K562 (cell line): Measurements from ENCODE around the gene NIFK.

Source experiments
- BDP1 ChIP-seq: IDR thresholded peaks from 3 replicates; pipeline ENCODE4 v1.6.1; 2011; ENCODE audit not compliant: insufficient read length, insufficient read depth
- ELF1 ChIP-seq: fragments of 200-800 bp; sonication (Bioruptor generic); IDR thresholded peaks from 2 replicates; pipeline ENCODE4 v1.6.1; 2016; ENCODE audit warnings: missing genetic modification characterization, missing compliant biosample characterization
- EP300 ChIP-seq: IDR thresholded peaks from 2 replicates; pipeline ENCODE4 v1.6.1; 2012; ENCODE audit warnings: low read length, improper control_type of control experiment
- FOXM1 ChIP-seq, 2 experiments: fragments of 450-650 bp in 1 of 2; sonication (generic) in 1 of 2; formaldehyde crosslinking in 1 of 2; IDR thresholded peaks; 2 replicates each; pipeline versions ENCODE4 v1.6.1 to v1.9.0; 2017 to 2022; ENCODE audit warnings: low read depth in 2 of 2, mild to moderate bottlenecking in 2 of 2, missing genetic modification reagents in 1 of 2, moderate library complexity in 1 of 2
- HDAC1 ChIP-seq, 2 experiments: fragments of 450-650 bp; IDR thresholded peaks; 2 replicates each; pipeline ENCODE4 v1.6.1; 2016 to 2017; ENCODE audit warnings: inconsistent platforms in 1 of 2, mild to moderate bottlenecking in 1 of 2, moderate library complexity in 1 of 2
- L3MBTL2 ChIP-seq: fragments of 450-650 bp; IDR thresholded peaks from 2 replicates; pipeline ENCODE4 v1.6.1; 2016; ENCODE audit warnings: mild to moderate bottlenecking, moderate library complexity
- PHF8 ChIP-seq: fragments of 200-600 bp; sonication (generic); IDR thresholded peaks from 2 replicates; pipeline ENCODE4 v1.6.1; 2012; ENCODE audit warnings: mixed run types, mild to moderate bottlenecking, inconsistent platforms, low read length, moderate library complexity, borderline replicate concordance
- RFX5 ChIP-seq: IDR thresholded peaks from 2 replicates; pipeline ENCODE4 v1.6.1; 2011; ENCODE audit warnings: low read depth, mild to moderate bottlenecking, improper control_type of control experiment, low read length
- TCF7 ChIP-seq: sonication (generic); IDR thresholded peaks from 2 replicates; pipeline ENCODE4 v1.6.1; 2016; ENCODE audit warnings: antibody characterized with exemption, borderline replicate concordance
- TF ChIP-seq, protein P1 (sequence below), 3 experiments: IDR thresholded peaks in 2 of 3; conservative IDR thresholded peaks in 1 of 3; 2 replicates each; pipeline ENCODE4 v1.5.1; 2011 to 2012; ENCODE audit warnings: low read length in 3 of 3, mild to moderate bottlenecking in 3 of 3, control low read depth in 2 of 3, improper control_type of control experiment in 1 of 3, inconsistent platforms in 1 of 3, low read depth in 1 of 3, mixed read lengths in 1 of 3, moderate library complexity in 1 of 3; ENCODE audit not compliant: insufficient read depth in 2 of 3

DNA sequence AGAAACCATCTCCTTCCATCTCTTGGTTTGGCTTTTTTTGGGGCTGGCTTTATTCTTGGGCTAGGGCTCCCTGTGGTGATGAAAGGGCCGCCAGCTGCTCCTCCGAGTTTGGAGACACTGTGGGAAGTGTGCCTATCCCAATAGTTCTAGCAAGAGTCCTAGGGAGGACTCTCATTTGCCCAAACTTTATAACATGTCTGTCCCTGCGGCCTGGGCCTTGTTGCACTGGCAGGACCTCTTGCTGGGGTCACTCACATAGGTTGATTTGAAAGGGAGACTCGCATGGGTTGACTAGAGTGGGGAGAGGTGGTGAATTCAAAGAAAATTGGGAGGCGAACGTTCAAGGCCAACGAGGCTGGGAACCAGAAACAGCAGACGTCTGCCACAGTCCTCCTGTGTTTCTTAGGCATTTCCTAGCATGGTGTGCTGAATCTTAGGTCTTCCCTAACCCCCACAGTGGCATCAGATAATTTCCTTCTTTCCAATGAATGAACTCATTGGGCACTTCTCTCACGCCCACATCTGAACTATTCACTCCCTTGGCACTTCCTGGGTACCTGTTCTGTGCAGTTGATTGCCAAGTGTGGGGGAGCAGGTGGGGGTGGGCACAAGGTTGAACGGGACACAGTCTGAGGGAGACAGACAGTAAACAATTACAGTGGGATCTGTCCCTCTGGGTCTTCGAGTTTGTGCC is 26.8 kb downstream of the NIFK start:
- TF ChIP-seq, protein P1, sequence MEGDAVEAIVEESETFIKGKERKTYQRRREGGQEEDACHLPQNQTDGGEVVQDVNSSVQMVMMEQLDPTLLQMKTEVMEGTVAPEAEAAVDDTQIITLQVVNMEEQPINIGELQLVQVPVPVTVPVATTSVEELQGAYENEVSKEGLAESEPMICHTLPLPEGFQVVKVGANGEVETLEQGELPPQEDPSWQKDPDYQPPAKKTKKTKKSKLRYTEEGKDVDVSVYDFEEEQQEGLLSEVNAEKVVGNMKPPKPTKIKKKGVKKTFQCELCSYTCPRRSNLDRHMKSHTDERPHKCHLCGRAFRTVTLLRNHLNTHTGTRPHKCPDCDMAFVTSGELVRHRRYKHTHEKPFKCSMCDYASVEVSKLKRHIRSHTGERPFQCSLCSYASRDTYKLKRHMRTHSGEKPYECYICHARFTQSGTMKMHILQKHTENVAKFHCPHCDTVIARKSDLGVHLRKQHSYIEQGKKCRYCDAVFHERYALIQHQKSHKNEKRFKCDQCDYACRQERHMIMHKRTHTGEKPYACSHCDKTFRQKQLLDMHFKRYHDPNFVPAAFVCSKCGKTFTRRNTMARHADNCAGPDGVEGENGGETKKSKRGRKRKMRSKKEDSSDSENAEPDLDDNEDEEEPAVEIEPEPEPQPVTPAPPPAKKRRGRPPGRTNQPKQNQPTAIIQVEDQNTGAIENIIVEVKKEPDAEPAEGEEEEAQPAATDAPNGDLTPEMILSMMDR (IDR thresholded peaks at IDR 0.05 in 2 of 3, conservative IDR thresholded peaks at IDR 0.05 in 1 of 3; ENCODE audit: insufficient read depth in 2 of 3, low read depth in 1 of 3, low read length in 3 of 3) = no peak
- TF ChIP-seq HDAC1 (IDR thresholded peaks at IDR 0.05) (no peak), ELF1 (tag) (no peak), FOXM1 (IDR thresholded peaks at IDR 0.05; ENCODE audit: low read depth) (no peak), FOXM1 (CRISPR knock-in tag; IDR thresholded peaks at IDR 0.05; ENCODE audit: low read depth) (no peak), BDP1 (no peak), TCF7 (no peak), EP300 (no peak), RFX5 (no peak), L3MBTL2 (no peak), PHF8 (no peak)
